Measurements from ENCODE around the gene CCS. TPM values are rescaled to one million over a fixed set of nuclear protein-coding genes. Genes with fewer than 3 reads are reported as not detected.

Gene CCS
- total and polyA plus RNA-seq, 2 of the 4 experiments (the other 2 are of a cell fraction) = 20.1 to 53.0 TPM

DNA sequence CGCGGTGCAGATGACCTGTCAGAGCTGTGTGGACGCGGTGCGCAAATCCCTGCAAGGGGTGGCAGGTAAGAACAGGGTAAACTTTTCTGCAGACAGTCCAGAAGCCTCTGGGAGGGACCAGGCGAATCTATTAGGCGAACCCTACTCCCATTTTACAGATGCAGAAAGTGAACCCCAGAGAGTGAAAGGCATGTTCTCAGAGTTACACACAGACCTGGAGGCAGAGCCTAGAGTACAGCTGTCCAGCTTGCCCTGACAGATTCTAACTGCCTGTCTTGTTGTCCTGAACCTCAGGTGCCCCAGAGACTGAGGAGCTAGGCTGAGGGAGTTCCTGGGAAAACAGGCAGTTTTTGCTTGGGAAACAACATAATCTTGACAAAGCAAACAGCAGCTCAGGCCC, 665 bp downstream of the CCS start:
- no peak for ATAC-seq (ENCODE audit: low read depth)
- H2BK5ac ChIP-seq (ENCODE audit: low read depth, low read length, poor library complexity, severe bottlenecking) = peak overlapping the region; percentile 75
- H2BK15ac ChIP-seq (ENCODE audit: low read depth, low read length) = 0 out of 3 replicates have a peak overlapping the region, but pooled peaks have one; percentile 18
- dilution Hi-C loops (cut with HindIII; ENCODE audit: low sequenced_read_pairs, unreplicated experiment) (no loop called here), intact Hi-C loops (cut with micrococcal nuclease) (no loop called here), in situ Hi-C loops (cut with MboI; ENCODE audit: low sequenced_read_pairs) (no loop called here)
- H4K8ac ChIP-seq (ENCODE audit: low read depth in 2 of 2, low read length in 2 of 2) = peak overlapping the region; percentile 71 to 96
- H3K9ac ChIP-seq (ENCODE audit: low read depth, low read length) = peak overlapping the region; percentile 93
- no peaks in the 10 kb centered on the region for H3K9me3 ChIP-seq (ENCODE audit: control insufficient read depth, insufficient read depth, low read length)
- H3K27ac ChIP-seq (ENCODE audit: insufficient read depth, low read length) = peak overlapping the region; percentile 85; the same call in 1 of the 2 replicates
- H2BK120ac ChIP-seq (ENCODE audit: low read depth, low read length) = 0 out of 2 replicates have a peak overlapping the region, but pooled peaks have one; percentile 20
- H3K14ac ChIP-seq (replicated peaks; ENCODE audit: low read depth, low read length) = peak overlapping the region; percentile 95
- TSS peak; percentile 56 for BruUV-seq (replicated peaks)
- 40% methylated on average over 2 of the region's 7 CpGs; no CpG with 5 or more reads in 1 of the 2 experiments for WGBS, 2 experiments (ENCODE audit: extremely low coverage in 2 of 2, insufficient read length in 1 of 2)
- H3K4me3 ChIP-seq (ENCODE audit: insufficient read depth, low read depth, low read length) = peak overlapping the region; percentile 71
- POLR2A ChIA-PET (ENCODE audit: unreplicated experiment) = no interaction called here
- H3K4me2 ChIP-seq (ENCODE audit: low read depth, low read length) = peak overlapping the region; percentile 89
- peaks cover 23 to 35% of the 10 kb centered on the region in 2 experiments for H3K79me1 ChIP-seq (ENCODE audit: low read depth in 1 of 2, low read length in 2 of 2)
- H4K20me1 ChIP-seq (ENCODE audit: insufficient read depth, low read length) = no peaks in the 10 kb centered on the region
- no peaks in the 10 kb centered on the region for H3K27me3 ChIP-seq (ENCODE audit: control insufficient read depth, insufficient read depth, low read length)
- peak overlapping the region; percentile 90 for H2AK9ac ChIP-seq (replicated peaks; ENCODE audit: low read depth, low read length, poor library complexity)
- peak overlapping the region; percentile 75; the same call in 1 of the 2 replicates for H4K91ac ChIP-seq (ENCODE audit: insufficient read depth, low read depth, low read length)
- peak overlapping the region; percentile 99 for H2AFZ ChIP-seq (replicated peaks; ENCODE audit: low read length, poor library complexity)
- H2BK20ac ChIP-seq (ENCODE audit: low read depth, low read length) = no peak overlapping the region
- peak overlapping the region; percentile 87; the same call in 1 of the 2 replicates for H3K23ac ChIP-seq (ENCODE audit: low read depth, low read length)
- no peak for TF ChIP-seq CHD1 (IDR thresholded peaks at IDR 0.05; ENCODE audit: low read depth, low read length)
- CTCF ChIA-PET = interaction anchor here (0.5 kb wide), 1 partner anchor 24 kb away, joined by 4 read pairs; no protein-coding TSS in a partner anchor
- no peak for DNase-seq
- H4K5ac ChIP-seq (ENCODE audit: low read depth, low read length) = no peak overlapping the region
- H3K4me1 ChIP-seq (ENCODE audit: control insufficient read depth, insufficient read depth, low read length) = peaks cover 11% of the 10 kb centered on the region
- no peak overlapping the region for H3K18ac ChIP-seq (ENCODE audit: low read depth, low read length)
- H2AK5ac ChIP-seq (ENCODE audit: low read depth, low read length) = peak overlapping the region; percentile 46
- peaks cover 19% of the 10 kb centered on the region for H3K9me1 ChIP-seq (ENCODE audit: insufficient read depth, low read length)
- peaks cover 2% of the 10 kb centered on the region; the same call in 1 of the 2 replicates for H3K36me3 ChIP-seq (ENCODE audit: control insufficient read depth, insufficient read depth, low read length)
- no peak overlapping the region for H3K56ac ChIP-seq (ENCODE audit: extremely low read depth, insufficient read depth, low read length)
- peak overlapping the region; percentile 90 for H3K4ac ChIP-seq (ENCODE audit: low read depth, low read length)

Data from IMR-90 (cell line).